Fibroblast of gingiva (primary cell): ENCODE measurements around the gene NDFIP1.

Source experiments
- DNase-seq: peaks from one replicate; pipeline ENCODE4 v3.0.0-alpha.2; 2011; ENCODE audit warnings: low read depth

Gene NDFIP1

DNA sequence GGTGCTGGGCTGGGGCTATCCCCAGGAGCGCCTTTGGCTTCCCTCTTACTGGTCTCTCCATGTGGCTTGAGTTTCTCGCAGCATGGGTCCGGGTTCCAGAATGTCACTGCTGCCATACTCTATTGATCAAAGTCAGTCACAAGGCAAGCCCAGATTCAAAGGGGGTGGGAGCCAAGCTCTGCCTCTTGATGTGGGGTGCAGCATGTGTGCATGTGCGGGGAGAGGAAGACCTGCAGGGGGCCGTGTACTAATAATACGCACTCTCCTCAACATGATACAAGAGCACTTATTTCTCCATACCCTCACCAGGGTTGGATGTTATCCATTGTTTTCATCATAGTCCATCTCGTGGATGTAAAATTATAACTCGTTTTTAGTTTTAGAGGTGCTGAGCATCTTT, 81.2 kb downstream of the NDFIP1 start:
- DNase-seq: no peak

- no peak for DNase-seq
Observed at GRCh38 chr5:142191776-142192175, 83.2 kb downstream of the NDFIP1 start.

GRCh38 chr5:142192286-142193113, 83.9 kb downstream of the NDFIP1 start:
- DNase-seq: no peak

DNA sequence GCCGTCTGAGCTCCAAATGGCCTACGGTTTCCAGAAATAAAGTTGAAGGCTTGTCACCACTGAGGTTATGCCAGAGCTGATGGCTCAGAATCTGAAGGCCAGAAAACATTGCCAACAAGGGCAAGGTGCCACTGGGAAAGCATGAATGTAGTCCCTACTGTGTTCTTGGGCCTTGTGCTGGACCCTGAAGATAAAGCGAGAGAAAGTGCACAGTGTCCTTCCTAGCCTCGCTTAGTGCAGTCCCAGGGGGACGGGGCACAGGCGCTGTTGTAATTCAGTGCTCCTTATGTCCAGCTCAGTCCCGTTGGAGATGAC, 84.5 kb downstream of the NDFIP1 start:
- DNase-seq: no peak

GRCh38 chr5:142197098-142197497, 88.5 kb downstream of the NDFIP1 start:
- DNase-seq: no peak

- DNase-seq: no peak
Observed at GRCh38 chr5:142197781-142198180, 89.2 kb downstream of the NDFIP1 start.

- no peak for DNase-seq
Observed at GRCh38 chr5:142199388-142199787, 90.8 kb downstream of the NDFIP1 start.

GRCh38 chr5:142200387-142200786, 91.8 kb downstream of the NDFIP1 start:
- DNase-seq: no peak

- DNase-seq: peak; percentile 70
Observed at GRCh38 chr5:142201471-142201887, 92.9 kb downstream of the NDFIP1 start.

GRCh38 chr5:142202282-142202681, 93.7 kb downstream of the NDFIP1 start:
- DNase-seq: no peak
